AG20443 (cell line): Measurements from ENCODE around the gene DUS1L.

Source experiments
- DNase-seq: peaks from one replicate; pipeline ENCODE4 v3.0.0; 2012; ENCODE audit warnings: low spot score, mixed read lengths

The DUS1L gene

DNA sequence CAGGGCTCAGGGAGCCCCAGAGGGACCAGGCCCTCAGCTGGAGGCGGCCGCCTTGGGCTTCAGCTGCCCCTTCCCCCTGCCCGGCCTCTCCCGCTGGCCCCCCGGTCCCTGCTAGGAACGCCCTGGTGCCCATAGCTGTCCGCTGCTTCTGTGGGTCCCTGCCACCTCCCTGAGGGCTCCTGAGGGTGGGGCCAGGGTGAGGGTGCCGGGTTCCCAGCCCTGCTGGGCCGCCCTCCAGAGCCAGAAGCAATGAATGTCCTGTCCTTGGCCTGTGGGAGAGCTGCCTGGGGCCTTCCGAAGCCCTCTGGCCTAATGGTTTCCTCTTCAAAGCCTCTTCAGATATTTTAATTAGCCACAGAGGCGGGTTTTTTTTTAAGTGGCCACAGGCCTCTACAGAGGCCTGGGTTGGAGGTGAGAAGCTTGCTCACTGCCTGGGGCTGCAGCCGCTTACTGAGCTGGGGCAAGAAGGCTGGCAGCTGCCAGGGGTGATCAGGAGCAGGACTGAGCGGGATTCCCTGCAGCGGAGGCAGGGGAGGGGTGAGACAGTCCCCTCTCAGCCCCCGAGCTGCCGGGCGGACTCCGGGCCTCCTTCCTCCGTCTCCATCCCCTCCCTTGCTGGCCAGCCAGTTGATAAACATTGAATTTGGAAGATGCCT is 52.8 kb downstream of the DUS1L start:
- no peak for DNase-seq

DNA sequence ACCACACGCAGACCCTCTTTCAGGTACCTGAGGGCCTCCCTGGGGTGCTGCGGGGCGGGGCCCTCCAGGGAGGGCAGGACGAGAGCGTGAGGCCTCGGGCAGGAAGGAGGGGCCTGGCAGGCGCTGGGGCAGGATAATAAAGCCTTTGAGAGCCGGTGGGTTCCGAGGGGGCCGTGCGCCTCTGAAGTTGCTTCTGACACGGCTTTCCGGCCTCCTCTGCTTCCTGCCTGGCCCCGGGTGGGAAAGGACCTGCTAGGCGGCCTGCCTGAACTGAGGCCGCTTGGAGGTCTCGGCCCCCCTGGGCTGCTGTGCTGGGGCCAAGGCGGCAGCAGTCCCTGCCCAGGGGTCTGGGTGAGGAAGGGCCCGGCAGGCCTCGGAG is 53.4 kb downstream of the DUS1L start:
- DNase-seq = no peak

DNA sequence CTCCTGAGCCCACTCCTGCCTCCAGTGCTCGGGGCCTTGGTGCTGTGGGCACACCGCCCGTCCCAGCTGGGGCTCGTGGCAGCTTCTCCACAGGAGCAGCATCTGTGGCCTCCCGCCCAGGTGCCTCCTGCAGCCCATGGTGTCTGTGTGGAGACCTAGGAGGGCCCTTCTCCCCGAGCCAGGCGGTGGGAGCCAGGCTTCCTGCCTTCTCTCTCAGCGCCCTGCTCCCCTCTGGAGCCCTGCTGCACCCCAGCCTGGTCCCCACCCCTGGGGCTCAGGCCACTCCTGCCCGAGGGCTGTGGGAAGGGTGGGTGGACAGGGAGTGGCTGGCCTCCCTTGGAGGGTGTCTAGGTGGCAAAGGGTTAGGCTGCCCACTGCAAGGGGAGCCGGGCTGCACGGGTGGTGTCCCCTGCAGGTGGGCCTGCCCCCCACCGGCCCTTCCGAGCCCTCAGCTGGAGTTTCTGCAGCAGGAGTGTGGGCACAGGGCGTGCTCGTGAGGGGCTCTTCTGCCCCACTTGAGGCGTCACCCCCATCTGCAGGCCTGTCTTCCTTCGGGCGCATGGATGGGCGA is 53.9 kb downstream of the DUS1L start:
- DNase-seq = no peak

- no peak for DNase-seq
Measured at GRCh38 chr17:82010575-82011525, 54.8 kb downstream of the DUS1L start.

- DNase-seq = no peak
Measured at GRCh38 chr17:82009413-82009812, 56.2 kb downstream of the DUS1L start.

DNA sequence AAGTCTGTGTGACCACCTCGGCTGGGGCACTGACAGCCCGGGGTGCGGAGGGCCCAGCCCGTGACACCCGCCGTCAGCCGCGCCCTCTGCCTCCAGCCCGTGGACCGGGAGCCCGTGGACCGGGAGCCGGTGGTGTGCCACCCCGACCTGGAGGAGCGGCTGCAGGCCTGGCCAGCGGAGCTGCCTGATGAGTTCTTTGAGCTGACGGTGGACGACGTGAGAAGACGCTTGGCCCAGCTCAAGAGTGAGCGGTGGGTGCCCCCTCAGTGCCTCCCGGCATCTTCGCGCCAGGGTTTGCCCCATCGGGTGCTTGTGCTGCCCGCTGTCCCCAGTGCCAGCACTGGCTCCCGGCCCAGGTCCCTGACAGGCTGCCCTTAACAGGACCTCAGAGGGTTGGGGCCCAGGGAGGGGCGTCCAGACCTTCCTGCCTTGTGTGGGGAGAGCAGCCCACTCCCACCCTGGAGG is 56.6 kb downstream of the DUS1L start:
- DNase-seq = no peak

DNA sequence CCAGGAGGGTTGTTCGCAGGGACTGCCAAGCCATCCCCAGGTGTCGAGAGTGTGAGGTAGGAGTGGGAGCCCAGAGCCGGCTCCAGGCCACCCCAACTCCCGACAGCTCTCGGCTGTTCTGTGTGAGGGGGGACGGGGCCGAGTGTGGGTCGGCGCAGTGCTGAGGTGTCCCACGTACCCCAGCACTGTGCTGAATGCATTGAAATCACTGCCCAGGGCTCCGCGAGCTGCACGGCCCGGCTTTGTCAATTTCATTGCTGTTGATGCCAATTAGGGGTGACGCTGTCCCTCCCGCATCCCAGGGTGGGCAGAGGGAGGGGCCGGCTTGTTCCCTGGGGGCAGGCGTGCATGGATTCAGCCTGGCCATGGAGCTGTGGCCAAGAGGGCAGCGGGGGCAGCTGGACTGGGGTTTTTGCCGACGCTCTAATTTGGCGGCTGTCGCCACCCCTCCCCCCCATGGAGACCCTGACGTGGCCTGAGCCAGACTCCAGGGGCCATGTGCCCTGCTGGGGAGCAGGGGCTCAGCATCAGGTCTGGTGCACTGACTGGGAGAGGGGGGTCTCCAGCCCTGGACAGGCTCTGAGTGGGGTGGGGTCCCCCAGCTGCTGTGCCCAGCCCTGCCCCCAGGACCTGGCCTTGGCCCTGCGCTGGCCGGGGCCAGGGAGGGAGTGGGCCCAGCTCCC is 57.2 kb downstream of the DUS1L start:
- no peak for DNase-seq
